HG02610 (cell line): Measurements from ENCODE around the gene KRT80.

Source experiments
- ATAC-seq: cut with Tn5 transposase; IDR thresholded peaks from one replicate; pipeline ENCODE4 v1.9.1; 2021; ENCODE audit warnings: mild to moderate bottlenecking, moderate library complexity; ENCODE audit not compliant: unreplicated experiment

The KRT80 gene

GRCh38 chr12:52211716-52212585 is 20.1 kb upstream of the KRT80 start:
- no peak for ATAC-seq

GRCh38 chr12:52210925-52211650 is 19.3 kb upstream of the KRT80 start:
- ATAC-seq = no peak

GRCh38 chr12:52210186-52210924 is 18.5 kb upstream of the KRT80 start:
- ATAC-seq = no peak

- ATAC-seq = no peak
Observed at GRCh38 chr12:52209321-52209720, 17.5 kb upstream of the KRT80 start.

- no peak for ATAC-seq
Observed at GRCh38 chr12:52208424-52209165, 16.8 kb upstream of the KRT80 start.

- no peak for ATAC-seq
Observed at GRCh38 chr12:52207895-52208294, 16.1 kb upstream of the KRT80 start.

- no peak for ATAC-seq
Observed at GRCh38 chr12:52207106-52207505, 15.3 kb upstream of the KRT80 start.

- ATAC-seq = no peak
Observed at GRCh38 chr12:52206304-52207040, 14.7 kb upstream of the KRT80 start.

- no peak for ATAC-seq
Observed at GRCh38 chr12:52205612-52206303, 13.9 kb upstream of the KRT80 start.

- no peak for ATAC-seq
Observed at GRCh38 chr12:52204931-52205505, 13.2 kb upstream of the KRT80 start.

- no peak for ATAC-seq
Observed at GRCh38 chr12:52204095-52204930, 12.5 kb upstream of the KRT80 start.

- no peak for ATAC-seq
Observed at GRCh38 chr12:52203079-52203921, 11.5 kb upstream of the KRT80 start.

- ATAC-seq = no peak
Observed at GRCh38 chr12:52202361-52203078, 10.7 kb upstream of the KRT80 start.

- no peak for ATAC-seq
Observed at GRCh38 chr12:52201451-52201839, 9.6 kb upstream of the KRT80 start.

- ATAC-seq = no peak
Observed at GRCh38 chr12:52200781-52201450, 9.1 kb upstream of the KRT80 start.

GRCh38 chr12:52200086-52200780 is 8.4 kb upstream of the KRT80 start:
- no peak for ATAC-seq
